Measurements from ENCODE around the gene C1orf198.

The C1orf198 gene

GRCh38 chr1:230832476-230832875 is 35.8 kb downstream of the C1orf198 start:
- no peak for DNase-seq (ENCODE audit: low read depth)

GRCh38 chr1:230831771-230832170 is 36.5 kb downstream of the C1orf198 start:
- DNase-seq (ENCODE audit: low read depth) = no peak

GRCh38 chr1:230828421-230828820 is 39.9 kb downstream of the C1orf198 start:
- no peak for DNase-seq (ENCODE audit: low read depth)

GRCh38 chr1:230827801-230828200 is 40.5 kb downstream of the C1orf198 start:
- no peak for DNase-seq (ENCODE audit: low read depth)

- no peak for DNase-seq (ENCODE audit: low read depth)
Measured at GRCh38 chr1:230827081-230827681, 41.1 kb downstream of the C1orf198 start.

GRCh38 chr1:230826166-230826875 is 42.0 kb downstream of the C1orf198 start:
- DNase-seq (ENCODE audit: low read depth) = no peak

GRCh38 chr1:230825761-230826160 is 42.6 kb downstream of the C1orf198 start:
- DNase-seq (ENCODE audit: low read depth) = no peak

GRCh38 chr1:230824919-230825721 is 43.2 kb downstream of the C1orf198 start:
- DNase-seq (ENCODE audit: low read depth) = peak; percentile 61

GRCh38 chr1:230824551-230824918 is 43.8 kb downstream of the C1orf198 start:
- DNase-seq (ENCODE audit: low read depth) = no peak

GRCh38 chr1:230823931-230824381 is 44.4 kb downstream of the C1orf198 start:
- no peak for DNase-seq (ENCODE audit: low read depth)

GRCh38 chr1:230823426-230823825 is 44.9 kb downstream of the C1orf198 start:
- no peak for DNase-seq (ENCODE audit: low read depth)

- peak; percentile 70 for DNase-seq (ENCODE audit: low read depth)
Measured at GRCh38 chr1:230822092-230822581, 46.2 kb downstream of the C1orf198 start.

- DNase-seq (ENCODE audit: low read depth) = no peak
Measured at GRCh38 chr1:230821346-230821745, 47.0 kb downstream of the C1orf198 start.

GRCh38 chr1:230820568-230820967 is 47.8 kb downstream of the C1orf198 start:
- no peak for DNase-seq (ENCODE audit: low read depth)

GRCh38 chr1:230819976-230820375 is 48.3 kb downstream of the C1orf198 start:
- no peak for DNase-seq (ENCODE audit: low read depth)

GRCh38 chr1:230818901-230819300 is 49.4 kb downstream of the C1orf198 start:
- no peak for DNase-seq (ENCODE audit: low read depth)

GRCh38 chr1:230818367-230818766 is 50.0 kb downstream of the C1orf198 start:
- no peak for DNase-seq (ENCODE audit: low read depth)

GRCh38 chr1:230816018-230816417 is 52.3 kb downstream of the C1orf198 start:
- DNase-seq (ENCODE audit: low read depth) = no peak

- no peak for DNase-seq (ENCODE audit: low read depth)
Measured at GRCh38 chr1:230814949-230815692, 53.2 kb downstream of the C1orf198 start.

GRCh38 chr1:230812568-230812967 is 55.8 kb downstream of the C1orf198 start:
- DNase-seq (ENCODE audit: low read depth) = no peak

- no peak for DNase-seq (ENCODE audit: low read depth)
Measured at GRCh38 chr1:230809256-230809990, 58.9 kb downstream of the C1orf198 start.

Data from GM04503 (cell line).